GM18517 (cell line): ENCODE results near the gene AACS.
A peak's percentile ranks its signal among the peaks of the same experiment; 100 is the strongest.

Source experiments
- ATAC-seq: cut with Tn5 transposase; IDR thresholded peaks from one replicate; pipeline ENCODE4 v1.9.1; 2021; ENCODE audit warnings: mild to moderate bottlenecking, moderate library complexity; ENCODE audit not compliant: unreplicated experiment

AACS gene

DNA sequence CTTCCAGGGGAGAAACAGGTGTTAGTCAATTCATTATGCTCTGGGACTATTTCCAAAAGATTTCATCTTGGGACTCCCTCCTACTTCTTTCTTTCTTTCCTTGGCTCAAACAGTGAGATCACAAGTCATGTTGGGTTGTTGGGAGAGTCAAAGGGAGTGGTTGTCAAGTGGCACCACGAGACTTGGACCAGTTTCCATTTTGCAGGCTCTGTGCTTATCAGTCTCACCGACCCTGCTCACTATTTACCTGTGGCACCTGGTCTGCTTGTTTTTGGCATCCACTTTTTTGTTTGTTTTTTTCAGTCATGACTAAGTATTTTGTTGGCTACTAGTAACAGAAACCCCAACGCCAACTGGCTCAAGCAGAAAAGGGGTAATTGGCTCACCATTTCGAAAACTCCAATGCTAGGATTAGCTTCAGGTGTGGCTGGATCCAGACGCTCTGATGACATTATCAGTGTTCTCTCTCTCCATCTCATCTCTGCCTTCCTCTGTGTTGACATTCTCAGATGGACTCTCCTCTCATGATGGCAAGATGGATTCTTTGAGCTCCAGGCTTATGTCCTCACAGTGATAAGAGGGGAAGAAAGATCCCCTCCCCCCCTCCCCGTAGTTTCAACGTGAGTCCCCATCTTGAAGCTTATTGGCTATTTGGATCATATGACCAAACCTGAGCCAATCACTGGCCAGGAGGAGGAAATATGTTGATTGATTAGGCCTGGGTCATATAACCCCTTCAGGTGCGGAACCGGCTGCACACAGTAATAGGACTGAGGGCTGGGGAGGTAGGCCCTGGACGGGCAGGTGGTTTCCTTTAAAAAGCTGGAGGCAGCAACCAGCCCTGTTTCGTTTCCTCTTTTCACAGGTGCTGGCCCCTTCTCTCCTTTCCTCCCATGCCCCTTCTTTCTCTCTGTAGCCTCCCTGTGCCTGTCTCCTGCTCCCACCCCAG is 84.2 kb downstream of the AACS start:
- peak; percentile 94 for ATAC-seq

- no peak for ATAC-seq
Measured at GRCh38 chr12:125151284-125151683, 86.0 kb downstream of the AACS start.

DNA sequence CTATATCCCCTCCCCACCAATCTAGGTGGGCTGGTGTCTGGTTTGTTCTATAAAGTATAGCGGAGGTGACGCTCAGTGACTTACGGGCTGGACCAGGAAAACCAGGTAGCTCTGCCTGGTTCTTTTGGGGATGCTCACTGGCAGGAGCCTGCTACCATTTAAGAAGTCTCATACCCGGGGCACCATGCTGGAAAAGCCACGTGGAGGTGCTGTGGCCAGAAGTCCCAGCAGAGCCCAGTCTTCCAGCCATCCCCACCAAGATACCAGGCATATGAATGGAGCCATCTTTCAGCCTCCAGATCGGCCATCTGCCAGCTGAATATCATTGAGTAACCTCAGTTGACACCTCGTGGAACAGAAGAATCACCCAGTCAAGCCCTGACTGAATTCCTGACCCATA is 87.2 kb downstream of the AACS start:
- ATAC-seq = no peak

DNA sequence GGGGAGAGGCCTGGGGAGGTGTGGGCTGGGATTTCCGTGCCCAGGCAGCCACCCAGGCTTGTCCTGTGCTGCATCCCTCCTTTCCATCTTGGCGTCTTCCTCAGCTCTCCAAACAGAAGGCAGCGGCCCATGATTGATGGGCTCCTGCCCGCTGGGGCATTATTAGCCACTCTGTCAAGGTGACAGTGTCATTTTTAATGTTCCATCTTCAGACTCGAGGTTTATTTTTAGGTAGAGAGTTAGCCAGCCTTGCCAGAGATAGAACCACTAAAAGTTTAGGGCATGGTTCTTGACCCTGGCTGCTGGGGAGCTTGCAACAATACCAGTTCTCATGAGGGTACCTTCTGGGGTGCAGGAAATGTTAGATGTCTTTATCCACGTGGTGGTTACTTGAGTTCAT is 90.1 kb downstream of the AACS start:
- no peak for ATAC-seq

DNA sequence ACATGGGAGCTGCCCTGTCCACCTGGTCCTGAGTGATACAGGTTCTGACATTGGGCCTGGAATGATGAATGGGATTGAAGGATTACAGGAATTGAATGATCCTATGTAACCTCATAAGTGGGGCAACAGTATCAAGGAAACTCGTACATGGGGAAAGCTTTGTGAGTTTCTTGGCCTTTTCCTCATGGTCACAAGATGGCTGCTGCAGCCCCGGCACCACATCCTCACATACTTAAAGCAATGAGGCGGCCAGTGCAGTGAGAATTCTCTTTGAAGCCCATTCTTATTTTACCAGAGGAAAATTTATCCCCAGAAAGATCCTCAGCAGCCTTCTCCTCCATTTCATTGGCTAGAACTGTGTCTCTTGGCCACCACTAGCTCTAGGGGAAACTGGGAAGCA is 91.9 kb downstream of the AACS start:
- no peak for ATAC-seq

- no peak for ATAC-seq
Measured at GRCh38 chr12:125159702-125160101, 94.5 kb downstream of the AACS start.

GRCh38 chr12:125160281-125160955 is 95.2 kb downstream of the AACS start:
- ATAC-seq = no peak

GRCh38 chr12:125161712-125162022 is 96.4 kb downstream of the AACS start:
- no peak for ATAC-seq

DNA sequence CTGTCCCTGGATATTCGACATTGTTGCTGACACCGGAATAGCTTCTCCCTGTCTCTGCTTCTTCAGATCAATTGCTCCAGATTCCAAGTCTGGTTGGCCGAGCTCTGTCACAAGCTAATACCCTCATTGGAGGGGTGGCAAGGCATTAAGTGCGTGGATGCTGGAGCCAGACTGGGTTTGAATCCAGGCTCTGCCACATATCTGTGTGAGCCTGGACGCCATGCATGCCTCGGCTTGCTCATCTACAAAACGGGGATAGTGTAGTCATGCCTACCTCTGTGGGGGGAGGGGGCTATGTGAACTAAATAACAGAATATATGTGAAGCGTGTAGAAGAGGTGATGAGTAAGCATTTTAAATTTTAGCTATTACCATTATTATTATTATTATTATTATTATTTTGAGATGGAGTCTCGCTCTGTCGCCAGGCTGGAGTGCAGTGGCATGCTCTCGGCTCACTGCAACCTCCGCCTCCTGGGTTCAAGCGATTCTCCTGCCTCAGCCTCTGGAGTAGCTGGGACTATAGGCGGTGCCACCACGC is 97.3 kb downstream of the AACS start:
- ATAC-seq = no peak

DNA sequence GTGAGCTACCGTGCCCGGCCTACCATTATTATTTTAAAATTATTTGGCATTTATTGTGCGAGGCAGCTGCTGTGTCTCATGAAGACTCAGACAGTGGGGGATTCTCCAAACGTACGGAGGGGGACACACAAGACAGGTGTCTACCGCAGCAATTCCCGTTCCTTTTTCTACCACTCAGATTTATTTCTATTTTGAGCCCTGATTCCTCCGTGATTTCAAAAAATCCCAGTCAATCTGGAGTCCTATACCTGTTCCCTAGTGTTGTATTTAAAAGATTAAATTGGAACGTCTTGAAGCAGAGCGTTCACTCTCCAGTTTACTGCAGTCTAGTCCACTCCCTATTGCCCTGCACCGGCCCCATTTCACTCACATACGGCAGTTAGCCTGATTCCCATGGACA is 97.9 kb downstream of the AACS start:
- no peak for ATAC-seq

- no peak for ATAC-seq
Measured at GRCh38 chr12:125164541-125164940, 99.3 kb downstream of the AACS start.

- ATAC-seq = no peak
Measured at GRCh38 chr12:125166041-125166440, 100.8 kb downstream of the AACS start.

DNA sequence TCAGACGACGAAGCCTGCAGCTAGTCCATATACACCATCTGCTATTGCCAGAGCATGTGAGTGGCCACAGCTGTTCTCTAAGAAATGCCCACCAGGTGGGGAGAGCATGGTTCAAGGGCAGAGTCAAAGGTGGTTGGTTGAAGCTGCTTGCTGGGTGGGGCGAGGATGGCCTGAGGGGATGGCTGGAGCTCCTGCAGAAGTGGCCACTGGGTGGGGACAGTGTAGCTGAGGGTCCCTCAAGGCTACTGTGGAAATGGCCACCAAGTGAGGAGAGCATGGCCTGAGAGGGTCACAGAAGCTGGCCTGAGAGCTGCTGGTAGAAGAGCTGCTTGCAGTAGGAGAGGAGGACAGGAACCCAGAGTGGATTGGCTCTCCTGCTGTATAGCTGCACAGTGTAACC is 102.4 kb downstream of the AACS start:
- ATAC-seq = no peak

- ATAC-seq = no peak
Measured at GRCh38 chr12:125169451-125169850, 104.2 kb downstream of the AACS start.

DNA sequence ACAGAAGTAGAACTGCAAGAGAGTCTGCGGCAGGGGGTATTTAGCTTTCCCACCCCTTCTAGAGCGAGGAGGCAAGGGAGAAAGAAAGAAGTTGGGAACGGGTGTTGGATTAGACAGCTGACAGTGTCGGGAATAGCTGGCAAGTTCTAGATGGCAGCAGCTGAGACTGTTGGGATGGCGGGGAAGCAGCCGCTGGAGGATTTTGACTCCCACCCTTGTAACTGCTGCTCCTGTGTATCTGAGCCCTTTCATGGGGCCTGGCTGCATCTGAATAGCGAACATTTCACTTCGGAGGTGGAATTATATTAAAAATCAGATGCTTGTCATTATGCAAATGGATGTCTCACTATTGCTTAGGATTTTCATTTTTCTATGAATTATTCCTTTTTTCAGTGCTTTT is 104.6 kb downstream of the AACS start:
- no peak for ATAC-seq

GRCh38 chr12:125171267-125171666 is 106.0 kb downstream of the AACS start:
- ATAC-seq = no peak

DNA sequence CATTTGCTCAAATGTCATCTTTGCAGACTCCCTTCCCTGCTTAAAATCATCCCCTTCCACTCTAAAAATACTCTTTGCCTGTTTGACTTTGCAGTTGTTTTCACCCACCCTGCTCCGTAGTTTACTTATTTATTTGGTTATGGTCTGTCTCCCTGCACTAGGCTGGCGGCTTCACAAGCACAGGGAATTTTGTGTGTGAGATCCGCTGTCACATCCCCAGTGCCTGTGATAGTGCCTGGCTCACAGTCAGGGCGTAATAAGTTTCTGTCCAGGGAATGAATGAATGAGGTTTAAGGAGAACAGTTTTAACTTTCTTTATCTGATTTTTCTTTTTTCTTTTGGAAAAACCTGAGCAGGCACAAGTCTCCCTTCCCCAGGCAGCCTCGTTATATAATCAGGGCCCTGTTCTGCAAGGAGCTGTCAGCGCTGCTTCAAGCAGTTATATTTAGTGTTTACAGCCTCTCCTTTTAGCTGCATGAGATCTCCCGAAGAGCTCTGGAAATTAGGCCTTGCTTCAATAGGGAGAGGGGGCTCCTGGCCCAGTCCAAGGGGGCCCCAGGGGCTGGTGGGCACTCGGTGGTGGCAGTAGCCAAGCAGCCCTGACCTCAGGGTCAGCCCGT is 107.1 kb downstream of the AACS start:
- no peak for ATAC-seq

DNA sequence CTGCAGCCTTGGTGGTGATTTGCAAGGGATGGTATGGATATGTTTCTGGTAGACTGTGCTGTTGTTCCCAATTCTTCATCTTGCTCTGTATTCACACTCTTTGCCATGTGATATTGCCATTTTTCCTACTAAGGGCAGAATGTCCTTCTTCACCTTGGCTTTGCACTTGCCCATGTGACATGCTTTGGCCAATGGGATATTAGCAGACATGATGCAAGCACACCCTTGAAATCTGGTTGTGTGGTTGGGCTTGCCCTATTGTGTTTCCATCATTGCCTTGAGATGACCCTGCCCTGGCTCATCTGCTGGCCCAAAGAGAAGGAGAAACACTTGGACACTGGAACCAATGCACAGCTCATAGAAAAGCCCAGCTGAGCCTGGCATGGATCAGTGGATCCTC is 110.3 kb downstream of the AACS start:
- no peak for ATAC-seq

DNA sequence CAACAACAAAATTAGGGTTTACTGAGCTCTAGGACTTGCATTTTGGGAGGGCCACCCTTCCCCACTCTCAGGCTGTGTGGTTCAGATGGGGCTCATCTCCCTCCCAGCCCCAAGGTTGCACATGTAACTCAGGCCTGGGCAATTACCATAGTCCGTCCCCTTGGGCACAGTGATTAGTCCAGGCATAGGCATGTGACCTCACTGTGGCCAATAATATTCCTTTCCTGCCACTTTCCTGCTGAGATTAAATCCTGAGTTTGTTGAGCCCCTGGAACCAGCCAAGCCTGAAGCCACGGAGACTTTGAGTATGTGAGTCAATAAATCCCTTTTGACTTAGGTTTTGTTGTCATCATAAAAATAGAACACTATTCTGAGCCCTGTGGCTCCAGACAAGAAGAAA is 113.0 kb downstream of the AACS start:
- no peak for ATAC-seq

DNA sequence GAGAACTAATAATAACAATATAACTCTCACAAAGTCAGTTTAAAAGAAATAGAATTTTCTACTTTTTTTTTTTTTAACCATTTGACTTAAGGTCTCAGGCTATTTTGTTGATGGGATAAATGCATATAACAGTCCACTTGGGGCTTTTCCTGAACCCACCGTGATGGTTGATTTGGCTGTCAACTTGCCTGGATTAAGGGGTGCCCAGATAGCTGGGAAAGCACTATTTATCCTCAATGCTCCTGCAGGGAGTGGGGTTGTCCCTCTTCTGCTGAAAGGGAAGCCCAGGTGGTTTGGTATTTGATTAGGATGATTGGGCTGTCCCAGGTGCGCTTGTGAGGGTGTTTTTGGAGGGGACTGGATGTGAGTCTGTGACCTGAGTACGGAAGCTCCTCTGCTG is 114.9 kb downstream of the AACS start:
- no peak for ATAC-seq

DNA sequence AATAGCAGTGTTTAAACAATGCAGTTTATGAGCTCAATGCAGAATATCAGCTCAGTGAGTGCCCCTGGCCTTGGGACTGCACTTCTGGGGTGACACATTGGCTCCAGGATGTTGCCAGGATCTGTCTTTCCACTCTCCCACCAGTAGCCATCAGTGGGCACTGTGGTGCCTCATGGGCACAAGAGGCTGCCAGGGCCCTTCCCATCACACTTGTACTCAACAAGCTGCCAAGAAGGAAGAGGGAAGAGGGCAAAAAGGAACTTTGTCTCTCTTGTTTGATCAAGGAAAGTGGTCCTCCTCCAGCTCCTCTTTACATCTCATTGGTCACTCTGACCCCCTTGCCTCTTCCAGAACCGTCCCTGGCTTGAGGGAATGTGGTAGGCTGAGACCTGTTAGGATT is 115.9 kb downstream of the AACS start:
- no peak for ATAC-seq
